ENCODE results near the gene MEIS2.

GRCh38 chr15:36903195-36903594, 197.2 kb downstream of the MEIS2 start:
- TF ChIP-seq, protein P1, sequence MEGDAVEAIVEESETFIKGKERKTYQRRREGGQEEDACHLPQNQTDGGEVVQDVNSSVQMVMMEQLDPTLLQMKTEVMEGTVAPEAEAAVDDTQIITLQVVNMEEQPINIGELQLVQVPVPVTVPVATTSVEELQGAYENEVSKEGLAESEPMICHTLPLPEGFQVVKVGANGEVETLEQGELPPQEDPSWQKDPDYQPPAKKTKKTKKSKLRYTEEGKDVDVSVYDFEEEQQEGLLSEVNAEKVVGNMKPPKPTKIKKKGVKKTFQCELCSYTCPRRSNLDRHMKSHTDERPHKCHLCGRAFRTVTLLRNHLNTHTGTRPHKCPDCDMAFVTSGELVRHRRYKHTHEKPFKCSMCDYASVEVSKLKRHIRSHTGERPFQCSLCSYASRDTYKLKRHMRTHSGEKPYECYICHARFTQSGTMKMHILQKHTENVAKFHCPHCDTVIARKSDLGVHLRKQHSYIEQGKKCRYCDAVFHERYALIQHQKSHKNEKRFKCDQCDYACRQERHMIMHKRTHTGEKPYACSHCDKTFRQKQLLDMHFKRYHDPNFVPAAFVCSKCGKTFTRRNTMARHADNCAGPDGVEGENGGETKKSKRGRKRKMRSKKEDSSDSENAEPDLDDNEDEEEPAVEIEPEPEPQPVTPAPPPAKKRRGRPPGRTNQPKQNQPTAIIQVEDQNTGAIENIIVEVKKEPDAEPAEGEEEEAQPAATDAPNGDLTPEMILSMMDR (IDR thresholded peaks at IDR 0.05; ENCODE audit: low read depth, low read length), result no peak
- no peak for TF ChIP-seq EZH2phosphoT487 (IDR thresholded peaks at IDR 0.05; ENCODE audit: low read depth)

All from OCI-LY3 (cell line).